SK-N-SH (cell line): ENCODE measurements around the gene ACACB. TPM values are rescaled to one million over a fixed set of nuclear protein-coding genes. Genes with fewer than 3 reads are reported as not detected.

Source experiments
- CTCF ChIA-PET: fragments of 300-600, 350-600 bp; formaldehyde crosslinking; extraction: SDS; loops from one replicate; lab custom pipeline; 2021; lab: Yijun Ruan, JAX
- POLR2A ChIA-PET: fragments of 350-600 bp; sonication (Branson Sonifier 250); formaldehyde crosslinking; extraction: SDS; loops from one replicate; lab custom pipeline; 2020; ENCODE audit warnings: antibody characterized with exemption, inconsistent platforms; lab: Yijun Ruan, JAX
- DNase-seq: peaks from one replicate; pipeline ENCODE4 v3.0.0; 2012
- H2AFZ ChIP-seq: fragments of 200-600 bp; sonication (generic); 2 replicates; pipeline ENCODE4 v1.8.1; 2016; ENCODE audit warnings: antibody characterized with exemption, mild to moderate bottlenecking, low read depth
- H3F3A ChIP-seq: fragments of 200-600 bp; sonication (generic); replicated peaks from 2 replicates; pipeline ENCODE3; 2016; ENCODE audit warnings: antibody characterized with exemption, mild to moderate bottlenecking; ENCODE audit not compliant: insufficient read depth
- H3K27ac ChIP-seq, 2 experiments: fragments of 200-500 bp in 1 of 2; fragments of 200-600 bp in 1 of 2; sonication (Bioruptor generic) in 1 of 2; sonication (generic), shearing (Covaris generic) in 1 of 2; 2 replicates each; pipeline versions ENCODE4 v1.5.1 to v1.6.1; 2014 to 2016; ENCODE audit warnings: low read depth in 2 of 2, inconsistent platforms in 1 of 2, low read length in 1 of 2, mild to moderate bottlenecking in 1 of 2, mixed read lengths in 1 of 2
- H3K27me3 ChIP-seq: fragments of 200-600 bp; sonication (generic), shearing (Covaris generic); 2 replicates; pipeline ENCODE4 v1.6.1; 2016; ENCODE audit warnings: mixed run types; ENCODE audit not compliant: insufficient read depth
- H3K36me3 ChIP-seq, 2 experiments: fragments of 200-500 bp in 1 of 2; fragments of 200-600 bp in 1 of 2; sonication (Bioruptor generic) in 1 of 2; sonication (generic) in 1 of 2; replicated peaks in 1 of 2; 2 replicates each; pipeline versions ENCODE3 to v1.5.1; 2014 to 2016; ENCODE audit warnings: low read length in 1 of 2, mild to moderate bottlenecking in 1 of 2; ENCODE audit not compliant: insufficient read depth in 2 of 2, control insufficient read depth in 1 of 2
- H3K4me1 ChIP-seq, 2 experiments: fragments of 200-500 bp in 1 of 2; fragments of 200-600 bp in 1 of 2; sonication (Bioruptor generic) in 1 of 2; sonication (generic), shearing (Covaris generic) in 1 of 2; 2 replicates each; pipeline versions ENCODE4 v1.5.1 to v1.6.1; 2014 to 2016; ENCODE audit warnings: low read depth in 1 of 2, low read length in 1 of 2, mixed run types in 1 of 2; ENCODE audit not compliant: insufficient read depth in 2 of 2, control insufficient read depth in 1 of 2
- H3K4me2 ChIP-seq: fragments of 200-600 bp; sonication (generic), shearing (Covaris generic); 2 replicates; pipeline ENCODE4 v1.6.1; 2017; ENCODE audit warnings: mixed run types
- H3K4me3 ChIP-seq, 2 experiments: fragments of 200-500 bp in 1 of 2; fragments of 200-600 bp in 1 of 2; sonication (Bioruptor generic) in 1 of 2; sonication (generic), shearing (Covaris generic) in 1 of 2; 2 replicates each; pipeline versions ENCODE4 v1.5.1 to v1.8.1; 2014 to 2016; ENCODE audit warnings: low read depth in 2 of 2, inconsistent platforms in 1 of 2, low read length in 1 of 2, mild to moderate bottlenecking in 1 of 2, mixed read lengths in 1 of 2, moderate library complexity in 1 of 2
- H3K79me2 ChIP-seq: fragments of 200-600 bp; sonication (generic); 2 replicates; pipeline ENCODE4 v1.8.1; 2017; ENCODE audit warnings: mild to moderate bottlenecking; ENCODE audit not compliant: insufficient read depth
- H3K9ac ChIP-seq: fragments of 200-600 bp; sonication (generic); 2 replicates; pipeline ENCODE4 v1.6.1; 2017; ENCODE audit warnings: mixed run types
- H3K9me2 ChIP-seq: fragments of 200-600 bp; sonication (generic); 2 replicates; pipeline ENCODE4 v1.6.1; 2017; ENCODE audit warnings: mixed run types
- H3K9me3 ChIP-seq: fragments of 200-600 bp; sonication (generic); 2 replicates; pipeline ENCODE4 v1.6.1; 2017; ENCODE audit warnings: mixed run types, mild to moderate bottlenecking, moderate library complexity
- H4K20me1 ChIP-seq: fragments of 200-600 bp; sonication (generic); 2 replicates; pipeline ENCODE4 v1.6.1; 2017; ENCODE audit warnings: mild to moderate bottlenecking, mixed run types; ENCODE audit not compliant: insufficient read depth
- ELF1 ChIP-seq: IDR thresholded peaks from 2 replicates; pipeline ENCODE4 v1.4.0; 2012
- FOSL2 ChIP-seq: IDR thresholded peaks from 2 replicates; pipeline ENCODE4 v1.4.0; 2012; ENCODE audit warnings: low read depth, mild to moderate bottlenecking, moderate library complexity, borderline replicate concordance
- FOXJ3 ChIP-seq: sonication (generic); formaldehyde crosslinking; IDR thresholded peaks from 2 replicates; pipeline ENCODE4 v1.5.1; 2020; ENCODE audit warnings: mild to moderate bottlenecking, missing genetic modification reagents
- FOXM1 ChIP-seq: IDR thresholded peaks from 2 replicates; pipeline ENCODE4 v1.4.0; 2012; ENCODE audit warnings: low read depth, mild to moderate bottlenecking
- GABPA ChIP-seq: IDR thresholded peaks from 2 replicates; pipeline ENCODE4 v1.4.0; 2012; ENCODE audit warnings: low read depth, mild to moderate bottlenecking
- GATA2 ChIP-seq: sonication (generic); formaldehyde crosslinking; IDR thresholded peaks from 2 replicates; pipeline ENCODE4 v1.5.0; 2020; ENCODE audit warnings: mild to moderate bottlenecking, missing genetic modification reagents
- IRF3 ChIP-seq: fragments of 150-350 bp; IDR thresholded peaks from 2 replicates; pipeline ENCODE4 v1.6.1; 2016; ENCODE audit warnings: mild to moderate bottlenecking, low read depth, low read length
- JUND ChIP-seq: IDR thresholded peaks from 2 replicates; pipeline ENCODE4 v1.4.0; 2012
- MEF2A ChIP-seq: IDR thresholded peaks from 2 replicates; pipeline ENCODE4 v1.4.0; 2012; ENCODE audit warnings: low read depth, borderline replicate concordance
- RXRA ChIP-seq: IDR thresholded peaks from 2 replicates; pipeline ENCODE4 v1.4.0; 2012; ENCODE audit warnings: low read depth, mild to moderate bottlenecking, borderline replicate concordance
- SIN3A ChIP-seq: IDR thresholded peaks from 2 replicates; pipeline ENCODE4 v1.6.1; 2012; ENCODE audit warnings: low read depth, mild to moderate bottlenecking, low read length, moderate library complexity, borderline replicate concordance
- SMC3 ChIP-seq: IDR thresholded peaks from 2 replicates; pipeline ENCODE4 v1.6.1; 2012; ENCODE audit warnings: low read depth, low read length, improper control_type of control experiment
- TAF1 ChIP-seq: IDR thresholded peaks from 2 replicates; pipeline ENCODE4 v1.6.1; 2012; ENCODE audit warnings: low read depth, mild to moderate bottlenecking, low read length, moderate library complexity, borderline replicate concordance
- TCF12 ChIP-seq: IDR thresholded peaks from 2 replicates; pipeline ENCODE4 v1.4.0; 2012
- TEAD4 ChIP-seq: IDR thresholded peaks from 2 replicates; pipeline ENCODE4 v1.4.0; 2012; ENCODE audit warnings: mild to moderate bottlenecking, borderline replicate concordance; ENCODE audit not compliant: insufficient read depth
- USF2 ChIP-seq: fragments of 150-350 bp; IDR thresholded peaks from 2 replicates; pipeline ENCODE4 v1.6.1; 2017; ENCODE audit warnings: antibody characterized with exemption, low read length, low read depth, borderline replicate concordance
- WGBS: methylation state at CpG from one replicate; pipeline ENCODE4 v1.1.6; 2017; ENCODE audit warnings: low lambda C conversion rate; 5-methylcytosine and 5-hydroxymethylcytosine counted together
- polyA plus RNA-seq, 3 experiments: library from polyadenylated mRNA; depleted of rRNA; stranded (reverse); fragments of >200 nt; gene quantifications; 2 replicates each; pipeline ENCODE4 v1.2.3, GENCODE V29; 2012
- TF ChIP-seq, protein P1 (sequence below): IDR thresholded peaks from 2 replicates; pipeline ENCODE4; 2012
- TF ChIP-seq, protein P2 (sequence below): IDR thresholded peaks from 2 replicates; pipeline ENCODE4 v1.4.0; 2012; ENCODE audit warnings: low read depth, borderline replicate concordance
- TF ChIP-seq, protein P3 (sequence below): fragments of 200-600 bp; sonication (generic); IDR thresholded peaks from 2 replicates; pipeline ENCODE4 v1.6.1; 2017; ENCODE audit warnings: antibody characterized with exemption, mild to moderate bottlenecking, moderate library complexity

Gene ACACB
- polyA plus RNA-seq, 1 of the 3 experiments (the other 2 are of a cell fraction): 6.1 TPM

DNA sequence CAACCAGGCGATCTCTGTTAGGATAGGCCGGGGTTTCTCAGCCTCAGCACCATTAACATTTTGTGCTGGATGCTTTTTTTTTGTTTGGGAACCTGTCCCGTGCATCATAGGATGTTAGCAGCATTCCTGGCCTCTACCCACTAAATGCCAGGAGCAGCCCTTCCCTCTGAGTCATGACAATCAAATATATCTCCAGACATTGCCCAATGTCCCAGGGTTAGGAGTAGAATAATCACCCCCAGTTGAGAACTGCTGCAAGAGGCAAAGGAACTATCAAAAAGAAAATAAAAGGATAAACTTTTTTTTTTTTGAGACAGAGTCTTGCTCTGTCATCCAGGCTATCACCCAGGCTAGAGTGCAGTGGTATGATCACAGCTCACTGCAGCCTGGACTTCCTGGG is 76.0 kb downstream of the ACACB start:
- H3K9me2 ChIP-seq: no peaks in the 10 kb centered on the region
- DNase-seq: no peak
- TF ChIP-seq ELF1 (no peak), FOSL2 (0 out of 2 replicates have a peak, but pooled peaks have one; percentile 5)
- TF ChIP-seq, protein P1, sequence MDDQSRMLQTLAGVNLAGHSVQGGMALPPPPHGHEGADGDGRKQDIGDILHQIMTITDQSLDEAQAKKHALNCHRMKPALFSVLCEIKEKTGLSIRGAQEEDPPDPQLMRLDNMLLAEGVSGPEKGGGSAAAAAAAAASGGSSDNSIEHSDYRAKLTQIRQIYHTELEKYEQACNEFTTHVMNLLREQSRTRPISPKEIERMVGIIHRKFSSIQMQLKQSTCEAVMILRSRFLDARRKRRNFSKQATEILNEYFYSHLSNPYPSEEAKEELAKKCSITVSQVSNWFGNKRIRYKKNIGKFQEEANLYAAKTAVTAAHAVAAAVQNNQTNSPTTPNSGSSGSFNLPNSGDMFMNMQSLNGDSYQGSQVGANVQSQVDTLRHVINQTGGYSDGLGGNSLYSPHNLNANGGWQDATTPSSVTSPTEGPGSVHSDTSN: 0 out of 2 replicates have a peak, but pooled peaks have one; percentile 19

DNA sequence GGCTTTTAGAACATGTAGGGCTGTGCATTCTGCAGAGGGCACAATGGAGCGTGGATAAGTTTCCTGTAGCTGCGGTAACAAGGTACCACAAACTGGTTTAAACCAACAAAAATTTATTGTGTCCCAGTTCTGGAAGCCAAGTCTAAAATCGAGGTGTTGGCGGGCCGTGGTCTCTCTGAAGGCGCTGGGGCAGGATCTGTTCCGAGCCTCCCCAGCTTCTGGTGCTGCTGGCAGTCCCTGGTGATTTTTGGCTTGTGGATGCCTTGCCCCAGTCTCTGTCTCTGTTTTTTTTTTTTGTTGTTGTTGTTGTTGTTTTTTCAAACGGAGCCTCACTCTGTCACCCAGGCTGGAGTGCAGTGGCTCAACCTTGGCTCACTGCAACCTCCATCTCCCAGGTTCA is 77.5 kb downstream of the ACACB start:
- Histone ChIP-seq H3K4me2 (no peak overlapping the region), H3K9ac (no peak overlapping the region), H3K4me1 (no peaks in the 10 kb centered on the region), H3K9me3 (no peaks in the 10 kb centered on the region), H2AFZ (no peak overlapping the region), H3K36me3 (peaks cover 2 to 4% of the 10 kb centered on the region in 2 experiments), H3K27ac (no peak overlapping the region), H4K20me1 (no peaks in the 10 kb centered on the region), H3F3A (no peaks in the 10 kb centered on the region), H3K4me3 (no peak overlapping the region), H3K79me2 (no peaks in the 10 kb centered on the region), H3K9me2 (no peaks in the 10 kb centered on the region), H3K27me3 (no peaks in the 10 kb centered on the region)
- ChIA-PET POLR2A (no interaction called here), CTCF (no interaction called here)
- 90% methylated on average over 8 of the region's 8 CpGs for WGBS
- no peak for DNase-seq
- TF ChIP-seq, protein P1: no peak
- TF ChIP-seq GATA2: no peak
- TF ChIP-seq, protein P2, sequence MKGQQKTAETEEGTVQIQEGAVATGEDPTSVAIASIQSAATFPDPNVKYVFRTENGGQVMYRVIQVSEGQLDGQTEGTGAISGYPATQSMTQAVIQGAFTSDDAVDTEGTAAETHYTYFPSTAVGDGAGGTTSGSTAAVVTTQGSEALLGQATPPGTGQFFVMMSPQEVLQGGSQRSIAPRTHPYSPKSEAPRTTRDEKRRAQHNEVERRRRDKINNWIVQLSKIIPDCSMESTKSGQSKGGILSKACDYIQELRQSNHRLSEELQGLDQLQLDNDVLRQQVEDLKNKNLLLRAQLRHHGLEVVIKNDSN: no peak
- TF ChIP-seq GABPA: no peak
- no peak for TF ChIP-seq SMC3
- TF ChIP-seq, protein P3, sequence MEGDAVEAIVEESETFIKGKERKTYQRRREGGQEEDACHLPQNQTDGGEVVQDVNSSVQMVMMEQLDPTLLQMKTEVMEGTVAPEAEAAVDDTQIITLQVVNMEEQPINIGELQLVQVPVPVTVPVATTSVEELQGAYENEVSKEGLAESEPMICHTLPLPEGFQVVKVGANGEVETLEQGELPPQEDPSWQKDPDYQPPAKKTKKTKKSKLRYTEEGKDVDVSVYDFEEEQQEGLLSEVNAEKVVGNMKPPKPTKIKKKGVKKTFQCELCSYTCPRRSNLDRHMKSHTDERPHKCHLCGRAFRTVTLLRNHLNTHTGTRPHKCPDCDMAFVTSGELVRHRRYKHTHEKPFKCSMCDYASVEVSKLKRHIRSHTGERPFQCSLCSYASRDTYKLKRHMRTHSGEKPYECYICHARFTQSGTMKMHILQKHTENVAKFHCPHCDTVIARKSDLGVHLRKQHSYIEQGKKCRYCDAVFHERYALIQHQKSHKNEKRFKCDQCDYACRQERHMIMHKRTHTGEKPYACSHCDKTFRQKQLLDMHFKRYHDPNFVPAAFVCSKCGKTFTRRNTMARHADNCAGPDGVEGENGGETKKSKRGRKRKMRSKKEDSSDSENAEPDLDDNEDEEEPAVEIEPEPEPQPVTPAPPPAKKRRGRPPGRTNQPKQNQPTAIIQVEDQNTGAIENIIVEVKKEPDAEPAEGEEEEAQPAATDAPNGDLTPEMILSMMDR: no peak
- no peak for TF ChIP-seq TCF12
- no peak for TF ChIP-seq JUND
- no peak for TF ChIP-seq RXRA
- TF ChIP-seq USF2: no peak
- no peak for TF ChIP-seq FOXJ3 (CRISPR knock-in tag)
- TF ChIP-seq TAF1: no peak
- no peak for TF ChIP-seq IRF3
- TF ChIP-seq MEF2A: no peak
- TF ChIP-seq SIN3A: no peak
- no peak for TF ChIP-seq TEAD4
- no peak for TF ChIP-seq FOXM1

More for the DNA sequence above, 76.0 kb downstream of the ACACB start:
- Histone ChIP-seq H3K4me3 (no peak overlapping the region), H3K9me3 (no peaks in the 10 kb centered on the region), H3K4me1 (no peaks in the 10 kb centered on the region), H3K27ac (no peak overlapping the region), H4K20me1 (no peaks in the 10 kb centered on the region), H2AFZ (no peak overlapping the region), H3K79me2 (no peaks in the 10 kb centered on the region), H3K27me3 (no peaks in the 10 kb centered on the region), H3K36me3 (peaks cover 2 to 7% of the 10 kb centered on the region in 2 experiments), H3K4me2 (no peak overlapping the region), H3K9ac (no peak overlapping the region), H3F3A (no peaks in the 10 kb centered on the region)
- POLR2A ChIA-PET: interaction anchor here (0.6 kb wide), 1 partner anchor 127 kb away, joined by 7 read pairs; no protein-coding TSS in a partner anchor
- CTCF ChIA-PET: no interaction called here
- WGBS: 33% methylated on average over 2 of the region's 3 CpGs
